EH (cell line): ENCODE results near the gene STING1.

Experiments
- DNase-seq: peaks from one replicate; pipeline ENCODE4 v3.0.0-alpha.2; 2015; ENCODE audit warnings: low read depth

STING1 gene

GRCh38 chr5:139468421-139468931, 14.1 kb downstream of the STING1 start:
- peak; percentile 47 for DNase-seq

- DNase-seq, result peak; percentile 44
These were observed 19.8 kb downstream of the STING1 start, which contains the start of gene ECSCR for GRCh38 chr5:139462586-139463276. Gene ECSCR, minus strand, starts transcription at chr5:139462743. Its CDS starts 73 bp downstream, at chr5:139462670.

- peak; percentile 75 for DNase-seq
These were observed 20.9 kb downstream of the STING1 start for GRCh38 chr5:139461698-139462097.

- DNase-seq, result no peak
These were observed 21.4 kb downstream of the STING1 start for GRCh38 chr5:139461176-139461575.

GRCh38 chr5:139460455-139460854, 22.1 kb downstream of the STING1 start:
- DNase-seq, result peak; percentile 46

GRCh38 chr5:139459451-139459934, 23.1 kb downstream of the STING1 start:
- no peak for DNase-seq

- peak; percentile 88 for DNase-seq
These were observed 23.8 kb downstream of the STING1 start for GRCh38 chr5:139458580-139459407.

- DNase-seq, result no peak
These were observed 24.8 kb downstream of the STING1 start for GRCh38 chr5:139457653-139458306.

GRCh38 chr5:139457241-139457640, 25.3 kb downstream of the STING1 start:
- no peak for DNase-seq

- DNase-seq, result no peak
These were observed 25.8 kb downstream of the STING1 start for GRCh38 chr5:139456776-139457175.

GRCh38 chr5:139454568-139455290, 27.8 kb downstream of the STING1 start:
- DNase-seq, result no peak

GRCh38 chr5:139453683-139454567, 28.6 kb downstream of the STING1 start:
- DNase-seq, result no peak

GRCh38 chr5:139451878-139452660, 30.5 kb downstream of the STING1 start:
- no peak for DNase-seq

- DNase-seq, result no peak
These were observed 31.4 kb downstream of the STING1 start for GRCh38 chr5:139451176-139451575.

- peak; percentile 64 for DNase-seq
These were observed 35.4 kb downstream of the STING1 start for GRCh38 chr5:139446956-139447779.

- DNase-seq, result peak; percentile 89
These were observed 37.0 kb downstream of the STING1 start for GRCh38 chr5:139445325-139446170.

- peak; percentile 94 for DNase-seq
These were observed 38.6 kb downstream of the STING1 start for GRCh38 chr5:139443831-139444453.
